ENCODE results near the gene TRAPPC11. TPM values are rescaled to one million over a fixed set of nuclear protein-coding genes. Genes with fewer than 3 reads are reported as not detected.

TRAPPC11 gene
- total RNA-seq, 1 donor from 2014 or later, result 56.2 TPM

- Mint-ChIP-seq H3K27me3 (ENCODE audit: unreplicated experiment) (peaks cover 2% of the 10 kb centered on the region), H3K27ac (ENCODE audit: unreplicated experiment) (no peak overlapping the region), H3K9me3 (ENCODE audit: unreplicated experiment) (no peaks in the 10 kb centered on the region), H3K4me3 (ENCODE audit: unreplicated experiment) (peak overlapping the region; percentile 97), H3K36me3 (ENCODE audit: unreplicated experiment) (no peaks in the 10 kb centered on the region), H3K4me1 (ENCODE audit: low read depth, unreplicated experiment) (peaks cover 10% of the 10 kb centered on the region)
- no peak for DNase-seq
- TF ChIP-seq CTCF (IDR thresholded peaks at IDR 0.05; ENCODE audit: partially characterized antibody, unreplicated experiment), result no peak
These were observed 1.5 kb upstream of the TRAPPC11 start for GRCh38 chr4:183657564-183657963.

GRCh38 chr4:183658362-183659028 lies 598 bp upstream of the TRAPPC11 start:
- peak; percentile 36 for DNase-seq
- Mint-ChIP-seq H3K27ac (ENCODE audit: unreplicated experiment) (peak overlapping the region; percentile 91), H3K4me3 (ENCODE audit: unreplicated experiment) (peak overlapping the region; percentile 97), H3K27me3 (ENCODE audit: unreplicated experiment) (peaks cover 2% of the 10 kb centered on the region), H3K9me3 (ENCODE audit: unreplicated experiment) (no peaks in the 10 kb centered on the region), H3K4me1 (ENCODE audit: low read depth, unreplicated experiment) (peaks cover 10% of the 10 kb centered on the region), H3K36me3 (ENCODE audit: unreplicated experiment) (no peaks in the 10 kb centered on the region)
- TF ChIP-seq CTCF (IDR thresholded peaks at IDR 0.05; ENCODE audit: partially characterized antibody, unreplicated experiment), result no peak

DNA sequence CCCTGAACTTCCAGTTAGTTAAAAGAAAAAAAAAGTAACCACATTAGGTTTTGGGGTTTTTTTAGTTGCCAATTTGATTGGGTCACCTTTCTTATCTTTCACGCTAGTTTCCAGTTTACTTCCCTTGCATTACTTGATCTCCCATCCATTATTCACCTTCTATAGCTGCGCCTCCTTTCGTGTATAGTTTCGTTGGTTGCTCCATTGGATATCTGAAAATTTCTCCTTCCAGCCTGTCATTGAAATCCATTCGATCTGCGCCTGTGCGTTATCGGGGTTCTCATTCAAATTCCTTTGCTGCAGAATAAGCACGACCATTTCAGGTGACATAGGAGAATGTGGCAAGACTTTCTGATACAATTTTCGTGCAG lies 764 bp downstream of the TRAPPC11 start:
- Mint-ChIP-seq H3K36me3 (ENCODE audit: unreplicated experiment) (no peaks in the 10 kb centered on the region), H3K4me1 (ENCODE audit: low read depth, unreplicated experiment) (peaks cover 10% of the 10 kb centered on the region), H3K27ac (ENCODE audit: unreplicated experiment) (peak overlapping the region; percentile 84), H3K9me3 (ENCODE audit: unreplicated experiment) (no peaks in the 10 kb centered on the region), H3K4me3 (ENCODE audit: unreplicated experiment) (peak overlapping the region; percentile 97), H3K27me3 (ENCODE audit: unreplicated experiment) (peaks cover 2% of the 10 kb centered on the region)
- TF ChIP-seq CTCF (IDR thresholded peaks at IDR 0.05; ENCODE audit: partially characterized antibody, unreplicated experiment), result no peak
- no peak for DNase-seq

GRCh38 chr4:183666088-183666487 lies 7.0 kb downstream of the TRAPPC11 start:
- DNase-seq, result no peak
- Mint-ChIP-seq H3K27me3 (ENCODE audit: unreplicated experiment) (no peaks in the 10 kb centered on the region), H3K4me3 (ENCODE audit: unreplicated experiment) (no peak overlapping the region), H3K36me3 (ENCODE audit: unreplicated experiment) (no peaks in the 10 kb centered on the region), H3K27ac (ENCODE audit: unreplicated experiment) (no peak overlapping the region), H3K4me1 (ENCODE audit: low read depth, unreplicated experiment) (no peaks in the 10 kb centered on the region), H3K9me3 (ENCODE audit: unreplicated experiment) (no peaks in the 10 kb centered on the region)
- TF ChIP-seq CTCF (IDR thresholded peaks at IDR 0.05; ENCODE audit: partially characterized antibody, unreplicated experiment), result no peak

- no peak overlapping the region for H3K27ac Mint-ChIP-seq (ENCODE audit: unreplicated experiment)
- TF ChIP-seq CTCF (IDR thresholded peaks at IDR 0.05; ENCODE audit: partially characterized antibody, unreplicated experiment), result no peak
- no peaks in the 10 kb centered on the region for H3K36me3 Mint-ChIP-seq (ENCODE audit: unreplicated experiment)
- H3K27me3 Mint-ChIP-seq (ENCODE audit: unreplicated experiment), result no peaks in the 10 kb centered on the region
- no peaks in the 10 kb centered on the region for H3K9me3 Mint-ChIP-seq (ENCODE audit: unreplicated experiment)
- H3K4me1 Mint-ChIP-seq (ENCODE audit: low read depth, unreplicated experiment), result no peaks in the 10 kb centered on the region
- no peak for DNase-seq
- no peak overlapping the region for H3K4me3 Mint-ChIP-seq (ENCODE audit: unreplicated experiment)
These were observed 11.2 kb downstream of the TRAPPC11 start for GRCh38 chr4:183670251-183670650.

Measured in glutamatergic neuron (in vitro differentiated cells).